Mucosa of stomach (tissue), 1 donor: ENCODE results near the gene FIBCD1.

Source experiments
- H3K27me3 ChIP-seq: one replicate; pipeline ENCODE4 v1.7.0; 2013; ENCODE audit warnings: mild to moderate bottlenecking, low read length; ENCODE audit not compliant: control insufficient read depth, insufficient read depth
- H3K36me3 ChIP-seq: one replicate; pipeline ENCODE4 v1.7.0; 2013; ENCODE audit warnings: low read length; ENCODE audit not compliant: control insufficient read depth, insufficient read depth
- H3K4me1 ChIP-seq: one replicate; pipeline ENCODE4 v1.7.0; 2013; ENCODE audit warnings: mild to moderate bottlenecking, low read length; ENCODE audit not compliant: control insufficient read depth, insufficient read depth
- H3K4me3 ChIP-seq: one replicate; pipeline ENCODE4 v1.7.0; 2013; ENCODE audit warnings: low read length
- H3K9ac ChIP-seq: one replicate; pipeline ENCODE4 v1.7.0; 2013; ENCODE audit warnings: mild to moderate bottlenecking, low read length, moderate library complexity
- H3K9me3 ChIP-seq: one replicate; pipeline ENCODE4 v1.7.0; 2013; ENCODE audit warnings: mild to moderate bottlenecking, low read length, moderate library complexity; ENCODE audit not compliant: control insufficient read depth
- donor health status: Pancreatic carcinoma.

The FIBCD1 gene

GRCh38 chr9:130981002-130981755 lies 42.1 kb upstream of the FIBCD1 start:
- Histone ChIP-seq H3K4me3 (no peak overlapping the region), H3K4me1 (no peaks in the 10 kb centered on the region), H3K9me3 (no peaks in the 10 kb centered on the region), H3K9ac (no peak overlapping the region), H3K27me3 (peaks cover 7% of the 10 kb centered on the region), H3K36me3 (no peaks in the 10 kb centered on the region)

GRCh38 chr9:130980526-130980925 lies 41.5 kb upstream of the FIBCD1 start:
- H3K4me1 ChIP-seq = no peaks in the 10 kb centered on the region
- no peak overlapping the region for H3K9ac ChIP-seq
- H3K4me3 ChIP-seq = no peak overlapping the region
- H3K27me3 ChIP-seq = peaks cover 6% of the 10 kb centered on the region
- H3K36me3 ChIP-seq = no peaks in the 10 kb centered on the region
- H3K9me3 ChIP-seq = no peaks in the 10 kb centered on the region

- H3K27me3 ChIP-seq = peaks cover 6% of the 10 kb centered on the region
- H3K9me3 ChIP-seq = no peaks in the 10 kb centered on the region
- H3K36me3 ChIP-seq = no peaks in the 10 kb centered on the region
- H3K4me1 ChIP-seq = no peaks in the 10 kb centered on the region
- no peak overlapping the region for H3K4me3 ChIP-seq
- no peak overlapping the region for H3K9ac ChIP-seq
Observed at GRCh38 chr9:130979591-130980385, 40.7 kb upstream of the FIBCD1 start.

GRCh38 chr9:130977811-130978221 lies 38.8 kb upstream of the FIBCD1 start:
- no peak overlapping the region for H3K4me3 ChIP-seq
- no peaks in the 10 kb centered on the region for H3K4me1 ChIP-seq
- H3K9me3 ChIP-seq = no peaks in the 10 kb centered on the region
- no peaks in the 10 kb centered on the region for H3K36me3 ChIP-seq
- peaks cover 16% of the 10 kb centered on the region for H3K27me3 ChIP-seq
- no peak overlapping the region for H3K9ac ChIP-seq

GRCh38 chr9:130975932-130976841 lies 37.1 kb upstream of the FIBCD1 start:
- no peaks in the 10 kb centered on the region for H3K9me3 ChIP-seq
- peaks cover 32% of the 10 kb centered on the region for H3K27me3 ChIP-seq
- no peak overlapping the region for H3K4me3 ChIP-seq
- no peaks in the 10 kb centered on the region for H3K4me1 ChIP-seq
- no peaks in the 10 kb centered on the region for H3K36me3 ChIP-seq
- no peak overlapping the region for H3K9ac ChIP-seq

- Histone ChIP-seq H3K4me1 (no peaks in the 10 kb centered on the region), H3K4me3 (no peak overlapping the region), H3K27me3 (peaks cover 32% of the 10 kb centered on the region)
Observed at GRCh38 chr9:130975156-130975555, 36.1 kb upstream of the FIBCD1 start.

GRCh38 chr9:130974697-130975096 lies 35.6 kb upstream of the FIBCD1 start:
- Histone ChIP-seq H3K27me3 (peaks cover 32% of the 10 kb centered on the region), H3K4me1 (no peaks in the 10 kb centered on the region), H3K9ac (no peak overlapping the region), H3K9me3 (no peaks in the 10 kb centered on the region), H3K4me3 (no peak overlapping the region), H3K36me3 (no peaks in the 10 kb centered on the region)

More at GRCh38 chr9:130975156-130975555, 36.1 kb upstream of the FIBCD1 start:
- Histone ChIP-seq H3K9ac (no peak overlapping the region), H3K36me3 (no peaks in the 10 kb centered on the region), H3K9me3 (no peaks in the 10 kb centered on the region)

GRCh38 chr9:130973686-130974281 lies 34.7 kb upstream of the FIBCD1 start:
- Histone ChIP-seq H3K4me3 (no peak overlapping the region), H3K9me3 (no peaks in the 10 kb centered on the region), H3K4me1 (no peaks in the 10 kb centered on the region), H3K36me3 (no peaks in the 10 kb centered on the region), H3K27me3 (peaks cover 32% of the 10 kb centered on the region), H3K9ac (no peak overlapping the region)

DNA sequence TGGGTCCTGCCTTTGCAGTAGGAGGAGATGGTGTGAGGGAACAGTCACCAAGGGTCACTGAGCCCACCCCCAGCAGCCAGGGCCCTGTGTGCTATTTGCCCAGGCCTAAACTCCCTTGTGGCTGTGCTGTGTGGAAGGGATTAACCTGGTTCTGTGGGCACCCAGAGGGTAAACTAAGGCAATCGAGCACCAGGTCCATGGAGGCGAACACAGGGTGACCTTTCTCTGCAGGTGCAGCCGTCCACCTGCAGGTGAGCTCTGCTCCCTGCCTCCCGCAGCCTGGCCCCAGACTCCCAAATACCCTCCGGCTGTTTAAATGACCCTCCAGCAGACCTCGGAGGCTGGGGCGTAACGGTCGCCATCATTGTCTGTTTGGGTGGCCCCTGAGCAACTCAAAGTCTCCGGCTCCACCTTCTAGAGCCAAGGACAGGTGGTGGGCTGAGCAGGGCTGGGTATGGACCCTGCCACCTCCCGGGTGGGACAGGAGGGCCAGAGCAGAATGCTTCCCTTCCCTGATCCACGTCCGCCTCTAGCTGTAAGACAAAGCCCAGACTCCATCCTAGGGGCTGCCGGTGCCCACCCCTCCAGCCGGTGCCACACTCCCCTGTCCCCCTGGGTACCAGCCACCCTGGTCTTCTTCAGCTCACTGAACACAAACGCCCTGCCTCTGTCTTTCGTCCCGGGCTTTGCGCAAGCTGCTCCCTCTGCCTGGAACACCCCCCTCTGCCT lies 34.1 kb upstream of the FIBCD1 start:
- no peak overlapping the region for H3K9ac ChIP-seq
- peaks cover 32% of the 10 kb centered on the region for H3K27me3 ChIP-seq
- no peaks in the 10 kb centered on the region for H3K9me3 ChIP-seq
- no peaks in the 10 kb centered on the region for H3K36me3 ChIP-seq
- no peaks in the 10 kb centered on the region for H3K4me1 ChIP-seq
- H3K4me3 ChIP-seq = no peak overlapping the region

- Histone ChIP-seq H3K9me3 (no peaks in the 10 kb centered on the region), H3K4me1 (no peaks in the 10 kb centered on the region), H3K27me3 (peaks cover 27% of the 10 kb centered on the region), H3K36me3 (no peaks in the 10 kb centered on the region), H3K9ac (no peak overlapping the region), H3K4me3 (no peak overlapping the region)
Observed at GRCh38 chr9:130972277-130972956, 33.4 kb upstream of the FIBCD1 start.
